ENCODE measurements around the gene SEM1.

SEM1 gene

GRCh38 chr7:96694082-96694481 lies 15.6 kb downstream of the SEM1 start:
- DNase-seq (ENCODE audit: low read depth) = no peak
- no peak for TF ChIP-seq CTCF (IDR thresholded peaks at IDR 0.05; ENCODE audit: insufficient read depth, low read depth, low read length, missing control alignments)
- no peak overlapping the region for H3K4me3 ChIP-seq (ENCODE audit: low read length)

- H3K4me3 ChIP-seq (ENCODE audit: low read length) = no peak overlapping the region
- no peak for TF ChIP-seq CTCF (IDR thresholded peaks at IDR 0.05; ENCODE audit: insufficient read depth, low read depth, low read length, missing control alignments)
- peak; percentile 53 for DNase-seq (ENCODE audit: low read depth)
These were observed 17.9 kb downstream of the SEM1 start for GRCh38 chr7:96691702-96692101.

- no peak for TF ChIP-seq CTCF (IDR thresholded peaks at IDR 0.05; ENCODE audit: insufficient read depth, low read depth, low read length, missing control alignments)
- no peak overlapping the region for H3K4me3 ChIP-seq (ENCODE audit: low read length)
- no peak for DNase-seq (ENCODE audit: low read depth)
These were observed 20.2 kb downstream of the SEM1 start for GRCh38 chr7:96689414-96689813.

GRCh38 chr7:96686305-96686704 lies 23.3 kb downstream of the SEM1 start:
- no peak for DNase-seq (ENCODE audit: low read depth)
- no peak overlapping the region for H3K4me3 ChIP-seq (ENCODE audit: low read length)

GRCh38 chr7:96685755-96686154 lies 23.9 kb downstream of the SEM1 start:
- no peak for TF ChIP-seq CTCF (IDR thresholded peaks at IDR 0.05; ENCODE audit: insufficient read depth, low read depth, low read length, missing control alignments)
- no peak for DNase-seq (ENCODE audit: low read depth)
- H3K4me3 ChIP-seq (ENCODE audit: low read length) = no peak overlapping the region

More at GRCh38 chr7:96686305-96686704, 23.3 kb downstream of the SEM1 start:
- no peak for TF ChIP-seq CTCF (IDR thresholded peaks at IDR 0.05; ENCODE audit: insufficient read depth, low read depth, low read length, missing control alignments)

GRCh38 chr7:96685353-96685752 lies 24.3 kb downstream of the SEM1 start:
- no peak for DNase-seq (ENCODE audit: low read depth)
- H3K4me3 ChIP-seq (ENCODE audit: low read length) = no peak overlapping the region

More at GRCh38 chr7:96685353-96685752, 24.3 kb downstream of the SEM1 start:
- TF ChIP-seq CTCF (IDR thresholded peaks at IDR 0.05; ENCODE audit: insufficient read depth, low read depth, low read length, missing control alignments) = no peak

All from epithelial cell of esophagus (primary cell).